DMS153 treated with DMSO at 0.1 percent for 48 hours (cell line): Measurements from ENCODE around the gene MOSMO.

Experiments
- DNase-seq: peaks from one replicate; lab custom pipeline; 2025; ENCODE audit not compliant: unreplicated experiment; lab: John Stamatoyannopoulos, UW

Gene MOSMO

DNA sequence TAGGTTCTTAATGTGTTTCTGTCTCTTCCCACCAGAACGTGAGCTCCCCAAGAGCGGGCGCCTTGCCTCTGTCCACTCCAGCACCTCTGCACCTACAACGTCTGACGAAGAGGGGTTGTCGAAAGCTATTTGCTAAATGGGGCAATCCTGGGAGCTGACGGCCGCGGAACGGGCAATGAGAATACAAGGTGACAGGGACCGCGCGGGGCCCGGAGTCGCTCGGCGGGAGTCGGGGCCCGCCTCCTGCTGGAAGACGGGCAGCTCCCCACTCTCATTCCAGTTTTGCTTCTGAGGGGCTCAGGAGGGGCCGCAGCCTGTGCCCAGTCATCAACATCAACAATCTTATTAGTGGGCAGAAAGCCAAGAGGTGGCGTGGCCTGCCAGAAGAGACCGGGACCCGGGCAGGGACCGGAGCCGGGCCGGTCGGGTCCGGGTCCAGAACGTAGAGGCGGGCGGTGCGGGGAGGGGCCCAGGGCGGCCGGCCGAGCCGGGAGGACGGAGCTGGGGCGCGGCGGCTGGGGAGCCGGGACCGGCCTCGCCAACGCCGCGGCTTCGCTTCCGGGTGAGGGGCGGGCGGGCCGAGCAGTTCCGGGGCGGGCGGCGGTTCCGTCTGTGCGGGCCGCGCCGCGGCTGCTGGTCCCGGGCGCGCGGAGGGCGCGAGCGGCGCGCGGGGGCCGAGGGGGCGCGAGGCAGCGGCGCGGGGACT lies at the start of gene MOSMO:
Gene MOSMO (plus strand): TSS at position 603 of the 706 bp plus-strand sequence. CDS start 191 bp downstream, outside the sequence.
- peak; percentile 27 for DNase-seq

DNA sequence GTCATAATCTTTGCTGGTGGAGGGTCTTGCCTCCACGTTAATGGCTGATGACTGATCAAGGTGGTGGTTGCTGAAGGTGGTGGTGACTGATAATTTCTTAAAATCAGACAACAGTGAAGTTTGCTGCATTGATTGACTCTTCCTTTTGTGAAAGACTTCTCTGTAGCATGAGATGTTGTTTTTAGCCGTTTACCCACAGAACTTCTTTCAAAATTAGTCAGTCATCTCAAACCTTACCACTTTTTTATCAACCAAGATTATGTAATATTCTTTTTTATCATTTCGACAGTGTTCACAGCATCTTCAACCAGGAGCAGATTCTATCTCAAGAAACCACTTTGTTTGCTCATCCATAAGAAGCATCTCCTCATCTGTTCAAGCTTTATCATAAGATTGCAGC lies 48.9 kb upstream of the MOSMO start:
- DNase-seq: no peak

DNA sequence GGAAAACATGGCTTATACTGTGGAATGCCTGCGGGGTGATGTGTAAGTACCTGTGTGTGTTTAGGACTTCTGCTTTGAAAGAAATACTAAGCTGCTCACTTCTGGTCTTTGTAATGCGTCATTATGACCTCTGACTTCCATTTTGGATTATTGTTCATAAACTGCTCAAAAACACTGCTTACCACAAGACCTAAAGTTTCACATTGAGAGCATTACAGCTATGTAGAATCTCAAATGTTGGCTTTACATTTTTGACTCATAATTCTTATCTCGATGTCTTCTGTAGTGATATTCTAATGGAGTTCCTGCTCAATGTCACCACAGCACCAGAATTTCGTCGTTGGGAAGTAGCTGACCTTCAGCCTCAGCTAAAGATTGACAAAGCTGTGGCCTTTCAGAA lies 45.4 kb upstream of the MOSMO start:
- no peak for DNase-seq

DNA sequence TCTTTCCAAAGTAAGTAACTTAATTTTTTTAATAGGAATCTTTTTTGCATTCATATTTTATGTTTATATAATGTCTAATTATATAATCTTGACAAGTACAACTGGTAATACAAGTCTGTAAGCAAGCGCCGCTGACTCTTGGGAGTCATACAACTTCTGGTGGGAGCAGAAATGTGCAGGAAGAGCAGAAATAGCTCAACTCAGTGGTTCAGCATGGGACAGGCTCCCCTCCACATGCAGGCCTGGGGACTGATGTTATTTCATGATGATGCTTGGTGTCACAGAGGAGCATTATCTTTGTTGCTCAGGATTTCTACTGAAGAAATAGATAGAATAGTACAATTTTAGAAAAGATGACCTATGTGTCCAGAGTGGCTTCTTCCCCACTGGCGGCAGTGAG lies 44.0 kb upstream of the MOSMO start:
- no peak for DNase-seq

DNA sequence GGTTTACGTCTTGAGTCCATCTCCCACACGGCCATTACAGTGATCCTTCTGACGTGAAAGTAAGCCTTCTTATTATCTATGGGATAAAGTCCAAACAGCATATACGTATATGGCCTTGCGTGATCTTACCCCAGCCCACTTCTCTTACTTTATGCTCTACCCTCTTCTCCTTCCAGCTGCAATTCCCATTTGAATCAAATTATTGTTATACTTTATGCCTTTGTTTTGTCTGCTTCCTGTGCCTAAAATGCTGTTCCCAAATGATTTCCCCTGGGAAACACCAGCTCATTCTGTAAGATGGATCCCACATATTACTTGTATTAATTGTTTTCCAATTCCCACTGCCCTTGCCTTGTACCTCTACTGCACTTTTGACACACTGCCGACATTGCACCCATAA lies 43.6 kb upstream of the MOSMO start:
- DNase-seq: no peak

GRCh38 chr16:21971856-21972255 lies 36.1 kb upstream of the MOSMO start:
- DNase-seq: no peak

GRCh38 chr16:21973945-21974344 lies 34.0 kb upstream of the MOSMO start:
- DNase-seq: no peak

- DNase-seq: no peak
Observed at GRCh38 chr16:21980032-21980431, 27.9 kb upstream of the MOSMO start.

DNA sequence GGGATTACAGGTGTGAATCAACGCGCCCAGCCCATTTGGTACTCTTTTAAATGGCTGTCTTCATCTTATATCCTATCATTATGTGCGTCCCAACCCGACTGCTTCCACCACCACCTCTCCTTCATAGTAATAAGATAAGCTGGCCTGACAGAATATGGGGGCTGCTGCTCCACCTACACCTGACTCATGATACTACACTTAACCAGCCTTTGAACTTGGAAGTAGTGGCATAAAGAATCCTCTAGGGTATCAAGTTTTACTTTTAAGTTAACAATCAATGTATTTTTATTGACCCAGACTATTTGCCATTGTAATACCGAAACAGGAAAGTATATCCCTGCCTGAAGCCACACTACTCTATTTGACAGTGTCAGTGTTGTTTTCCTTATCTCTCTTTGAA lies 25.8 kb upstream of the MOSMO start:
- DNase-seq: no peak

- no peak for DNase-seq
Observed at GRCh38 chr16:21984062-21984461, 23.8 kb upstream of the MOSMO start.

DNA sequence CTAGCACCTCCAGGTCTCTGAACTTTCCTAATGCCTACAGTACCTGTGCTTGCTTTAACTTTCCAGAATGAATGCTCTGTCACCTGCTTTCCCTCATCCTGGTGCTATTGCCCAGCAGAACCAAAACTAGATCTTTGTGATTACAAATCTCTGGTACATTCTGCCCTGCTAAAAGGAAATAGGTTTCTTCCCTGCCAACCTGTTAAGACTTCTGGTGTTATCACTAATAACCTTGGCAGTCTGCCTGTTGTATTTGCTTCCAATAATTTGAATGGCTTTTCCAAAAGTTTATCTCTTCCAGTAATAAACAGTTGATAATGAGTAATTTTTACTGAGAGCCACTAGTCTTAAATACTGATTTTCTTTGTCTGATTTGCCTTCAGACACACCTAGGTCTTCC lies 22.4 kb upstream of the MOSMO start:
- DNase-seq: no peak

- DNase-seq: no peak
Observed at GRCh38 chr16:21986692-21987246, 21.1 kb upstream of the MOSMO start.

DNA sequence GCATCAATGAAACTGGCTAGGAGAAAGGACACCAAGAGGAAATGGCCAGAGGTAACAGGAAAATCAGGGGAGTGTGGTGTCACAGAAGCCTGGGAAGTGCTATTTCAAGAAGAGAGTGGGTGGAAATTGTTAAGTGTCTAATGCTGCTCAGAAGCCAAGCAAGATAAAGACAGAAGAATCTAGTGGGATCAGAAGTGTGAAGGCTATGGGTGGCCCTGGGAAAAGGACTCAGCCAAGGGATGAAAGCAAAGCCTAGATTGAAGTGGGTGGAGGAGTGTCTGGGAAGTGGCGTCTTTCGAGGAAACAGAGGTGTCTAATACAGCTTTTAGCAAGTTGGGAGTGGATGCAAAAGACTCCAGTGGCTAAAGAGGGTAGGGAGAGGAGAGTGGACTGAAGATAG lies 20.4 kb upstream of the MOSMO start:
- no peak for DNase-seq

- DNase-seq: no peak
Observed at GRCh38 chr16:21989133-21989532, 18.8 kb upstream of the MOSMO start.

DNA sequence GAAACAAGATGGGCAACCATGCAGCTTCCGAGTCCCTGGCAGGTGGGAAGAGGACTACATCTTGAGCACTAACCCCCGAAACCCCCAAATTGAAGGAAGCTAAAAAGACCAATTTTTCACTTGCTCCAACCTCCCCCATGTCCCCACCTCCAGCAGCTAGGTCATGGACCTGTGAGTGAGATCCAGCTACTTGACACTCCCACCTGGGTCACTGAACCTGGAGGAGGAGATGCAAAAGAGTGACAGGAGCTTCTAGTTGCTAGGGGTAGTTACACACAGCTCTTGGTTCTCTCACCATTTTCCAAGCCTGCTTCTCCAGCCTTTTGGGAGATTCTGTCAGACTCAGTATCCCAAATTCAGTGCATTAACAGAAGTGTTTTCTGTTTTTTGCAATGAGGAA lies 18.2 kb upstream of the MOSMO start:
- no peak for DNase-seq

DNA sequence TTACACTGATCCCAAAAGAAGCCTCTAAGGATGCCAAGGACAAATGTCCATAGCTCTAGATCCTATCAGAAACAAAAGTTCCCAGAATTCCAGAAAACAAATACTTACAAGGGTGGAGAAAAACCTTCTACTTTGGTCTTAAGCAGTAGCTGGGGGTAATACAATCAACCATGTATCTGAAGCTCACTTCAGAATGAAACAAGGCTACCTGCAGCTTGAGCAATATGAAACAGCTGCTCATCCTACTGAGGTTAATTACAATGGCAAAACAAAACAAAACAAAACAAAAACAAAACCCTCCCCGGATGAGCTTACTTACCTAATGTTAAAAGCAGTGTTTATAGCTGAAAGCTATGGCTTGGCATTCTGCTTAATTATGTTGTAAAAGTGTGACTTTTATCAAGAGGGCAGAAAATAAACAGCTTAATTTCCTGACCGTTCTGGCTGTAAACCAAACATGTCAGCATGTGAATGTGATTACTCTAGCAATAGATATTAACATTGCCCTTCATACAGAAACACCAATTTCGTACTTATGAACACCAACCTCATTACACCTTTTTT lies 17.4 kb upstream of the MOSMO start:
- DNase-seq: no peak

DNA sequence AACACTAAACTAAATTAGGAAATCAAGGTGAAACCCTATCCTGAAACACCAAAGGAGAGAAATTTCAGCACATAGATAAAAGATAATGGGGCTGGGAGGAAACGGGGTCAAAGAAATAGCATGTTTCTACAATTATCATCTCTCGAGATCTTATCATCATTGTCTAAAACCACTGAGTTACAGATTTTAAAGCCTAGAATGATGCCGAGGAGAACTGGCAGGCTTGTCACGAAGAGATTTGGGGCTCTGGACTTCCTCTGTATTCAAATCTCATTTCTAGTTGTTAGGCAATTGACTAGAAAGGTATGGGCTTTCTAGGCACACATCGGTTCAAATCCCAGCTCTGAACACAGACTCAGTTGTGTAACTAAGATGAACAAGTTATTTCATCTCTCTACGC lies 16.3 kb upstream of the MOSMO start:
- DNase-seq: no peak

GRCh38 chr16:21994856-21995465 lies 12.9 kb upstream of the MOSMO start:
- DNase-seq: no peak

GRCh38 chr16:21996923-21997696 lies 10.8 kb upstream of the MOSMO start:
- DNase-seq: no peak

DNA sequence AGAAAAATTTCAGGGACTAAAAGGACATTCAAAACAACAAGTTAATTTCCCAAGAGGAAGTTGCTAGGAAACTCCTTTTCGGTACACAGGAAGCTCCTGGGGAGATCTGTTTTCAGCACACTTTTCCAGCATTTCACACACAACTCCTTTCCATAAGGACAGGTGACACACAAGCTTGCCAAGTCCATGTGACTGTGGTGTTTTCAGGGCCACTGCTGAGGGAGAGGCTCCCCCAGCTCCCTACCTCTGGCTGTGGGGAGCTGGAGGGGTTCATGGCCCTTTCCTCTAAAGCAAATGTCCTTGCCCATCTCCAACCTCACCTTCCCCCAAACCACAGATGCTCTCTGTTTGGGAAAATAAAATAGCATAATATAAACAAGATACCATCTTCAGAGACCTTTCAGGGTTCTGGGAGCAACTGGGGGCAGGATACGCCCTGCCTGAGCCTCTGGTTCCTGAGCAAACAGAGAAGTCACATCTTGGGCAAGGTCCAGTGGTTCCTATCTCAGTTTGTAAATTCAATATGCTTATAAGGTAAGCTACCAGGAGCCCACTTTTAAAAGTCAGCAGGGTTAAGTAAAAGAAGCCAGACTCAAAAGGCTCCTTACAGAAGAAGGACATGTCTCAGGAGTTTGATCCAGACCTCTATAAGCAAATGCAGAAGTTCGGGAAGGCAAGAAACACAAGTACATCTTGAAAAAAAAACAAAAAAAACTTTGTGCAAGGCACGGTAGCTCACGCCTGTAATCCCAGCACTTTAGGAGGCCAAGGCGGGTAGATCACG lies 10.0 kb upstream of the MOSMO start:
- no peak for DNase-seq

- DNase-seq: no peak
Observed at GRCh38 chr16:22001591-22001990, 6.3 kb upstream of the MOSMO start.
